ENCODE results near the gene MCM3AP. TPM values are rescaled to one million over a fixed set of nuclear protein-coding genes. Genes with fewer than 3 reads are reported as not detected.

The MCM3AP gene
- total and polyA plus RNA-seq, 9 donors: 45.4 to 71.2 (median 52.2) TPM

GRCh38 chr21:46255758-46256337 lies 29.6 kb downstream of the MCM3AP start:
- Histone ChIP-seq H3K9me3 (replicated peaks; ENCODE audit: control insufficient read depth, low read depth, low read length) (no peaks in the 10 kb centered on the region), H3K27me3 (ENCODE audit: control insufficient read depth, insufficient read depth, low read length) (no peaks in the 10 kb centered on the region), H3K4me3 (ENCODE audit: low read length) (no peak overlapping the region), H3K36me3 (ENCODE audit: control insufficient read depth, insufficient read depth, low read length) (peaks cover 80% of the 10 kb centered on the region), H3K4me1 (ENCODE audit: control insufficient read depth, insufficient read depth, low read length) (no peaks in the 10 kb centered on the region), H3K27ac (ENCODE audit: low read length) (no peak overlapping the region)
- no peak for DNase-seq
- WGBS (ENCODE audit: insufficient coverage): 93% methylated on average over 6 of the region's 6 CpGs

- Histone ChIP-seq H3K27ac (ENCODE audit: low read length) (no peak overlapping the region), H3K9me3 (replicated peaks; ENCODE audit: control insufficient read depth, low read depth, low read length) (no peaks in the 10 kb centered on the region), H3K4me3 (ENCODE audit: low read length) (no peak overlapping the region), H3K4me1 (ENCODE audit: control insufficient read depth, insufficient read depth, low read length) (no peaks in the 10 kb centered on the region), H3K36me3 (ENCODE audit: control insufficient read depth, insufficient read depth, low read length) (peaks cover 80% of the 10 kb centered on the region), H3K27me3 (ENCODE audit: control insufficient read depth, insufficient read depth, low read length) (no peaks in the 10 kb centered on the region)
- WGBS (ENCODE audit: insufficient coverage): 87% methylated on average over 11 of the region's 11 CpGs
- no peak for DNase-seq
Measured at GRCh38 chr21:46255166-46255565, 30.2 kb downstream of the MCM3AP start.

GRCh38 chr21:46254208-46254975 lies 31.0 kb downstream of the MCM3AP start:
- WGBS (ENCODE audit: insufficient coverage): 82% methylated on average over 10 of the region's 12 CpGs
- no peaks in the 10 kb centered on the region for H3K9me3 ChIP-seq (replicated peaks; ENCODE audit: control insufficient read depth, low read depth, low read length)
- no peak for DNase-seq
- H3K36me3 ChIP-seq (ENCODE audit: control insufficient read depth, insufficient read depth, low read length): peaks cover 82% of the 10 kb centered on the region
- H3K4me3 ChIP-seq (ENCODE audit: low read length): no peak overlapping the region
- no peak overlapping the region for H3K27ac ChIP-seq (ENCODE audit: low read length)
- H3K4me1 ChIP-seq (ENCODE audit: control insufficient read depth, insufficient read depth, low read length): no peaks in the 10 kb centered on the region
- no peaks in the 10 kb centered on the region for H3K27me3 ChIP-seq (ENCODE audit: control insufficient read depth, insufficient read depth, low read length)

- 63% methylated on average over 3 of the region's 8 CpGs for WGBS (ENCODE audit: insufficient coverage)
- Histone ChIP-seq H3K27ac (ENCODE audit: low read length) (no peak overlapping the region), H3K4me3 (ENCODE audit: low read length) (no peak overlapping the region), H3K4me1 (ENCODE audit: control insufficient read depth, insufficient read depth, low read length) (no peaks in the 10 kb centered on the region), H3K9me3 (replicated peaks; ENCODE audit: control insufficient read depth, low read depth, low read length) (no peaks in the 10 kb centered on the region), H3K36me3 (ENCODE audit: control insufficient read depth, insufficient read depth, low read length) (peaks cover 78% of the 10 kb centered on the region), H3K27me3 (ENCODE audit: control insufficient read depth, insufficient read depth, low read length) (no peaks in the 10 kb centered on the region)
- DNase-seq: no peak
Measured at GRCh38 chr21:46253610-46254124, 31.7 kb downstream of the MCM3AP start.

GRCh38 chr21:46252840-46253239 lies 32.6 kb downstream of the MCM3AP start:
- no peaks in the 10 kb centered on the region for H3K27me3 ChIP-seq (ENCODE audit: control insufficient read depth, insufficient read depth, low read length)
- H3K27ac ChIP-seq (ENCODE audit: low read length): no peak overlapping the region
- H3K36me3 ChIP-seq (ENCODE audit: control insufficient read depth, insufficient read depth, low read length): peaks cover 76% of the 10 kb centered on the region
- no peaks in the 10 kb centered on the region for H3K4me1 ChIP-seq (ENCODE audit: control insufficient read depth, insufficient read depth, low read length)
- no peak for DNase-seq
- WGBS (ENCODE audit: insufficient coverage): no CpG with 5 or more reads among the region's 4 CpGs
- H3K9me3 ChIP-seq (replicated peaks; ENCODE audit: control insufficient read depth, low read depth, low read length): no peaks in the 10 kb centered on the region
- H3K4me3 ChIP-seq (ENCODE audit: low read length): no peak overlapping the region

GRCh38 chr21:46250146-46250725 lies 35.2 kb downstream of the MCM3AP start:
- Histone ChIP-seq H3K36me3 (ENCODE audit: control insufficient read depth, insufficient read depth, low read length) (peaks cover 69% of the 10 kb centered on the region), H3K4me1 (ENCODE audit: control insufficient read depth, insufficient read depth, low read length) (no peaks in the 10 kb centered on the region), H3K27ac (ENCODE audit: low read length) (no peak overlapping the region), H3K27me3 (ENCODE audit: control insufficient read depth, insufficient read depth, low read length) (no peaks in the 10 kb centered on the region), H3K9me3 (replicated peaks; ENCODE audit: control insufficient read depth, low read depth, low read length) (no peaks in the 10 kb centered on the region), H3K4me3 (ENCODE audit: low read length) (no peak overlapping the region)
- DNase-seq: no peak
- 92% methylated on average over 2 of the region's 6 CpGs for WGBS (ENCODE audit: insufficient coverage)

GRCh38 chr21:46248827-46249226 lies 36.6 kb downstream of the MCM3AP start:
- WGBS (ENCODE audit: insufficient coverage): 100% methylated on average over 2 of the region's 2 CpGs
- DNase-seq: no peak
- Histone ChIP-seq H3K27me3 (ENCODE audit: control insufficient read depth, insufficient read depth, low read length) (no peaks in the 10 kb centered on the region), H3K27ac (ENCODE audit: low read length) (no peak overlapping the region), H3K4me1 (ENCODE audit: control insufficient read depth, insufficient read depth, low read length) (no peaks in the 10 kb centered on the region), H3K4me3 (ENCODE audit: low read length) (no peak overlapping the region), H3K9me3 (replicated peaks; ENCODE audit: control insufficient read depth, low read depth, low read length) (no peaks in the 10 kb centered on the region), H3K36me3 (ENCODE audit: control insufficient read depth, insufficient read depth, low read length) (peaks cover 69% of the 10 kb centered on the region)

- DNase-seq: no peak
- WGBS (ENCODE audit: insufficient coverage): no CpG with 5 or more reads among the region's 1 CpG
- Histone ChIP-seq H3K36me3 (ENCODE audit: control insufficient read depth, insufficient read depth, low read length) (peaks cover 69% of the 10 kb centered on the region), H3K27ac (ENCODE audit: low read length) (no peak overlapping the region), H3K4me1 (ENCODE audit: control insufficient read depth, insufficient read depth, low read length) (no peaks in the 10 kb centered on the region), H3K4me3 (ENCODE audit: low read length) (no peak overlapping the region), H3K9me3 (replicated peaks; ENCODE audit: control insufficient read depth, low read depth, low read length) (no peaks in the 10 kb centered on the region), H3K27me3 (ENCODE audit: control insufficient read depth, insufficient read depth, low read length) (no peaks in the 10 kb centered on the region)
Measured at GRCh38 chr21:46248422-46248782, 37.0 kb downstream of the MCM3AP start.

- H3K4me1 ChIP-seq (ENCODE audit: control insufficient read depth, insufficient read depth, low read length): no peaks in the 10 kb centered on the region
- H3K4me3 ChIP-seq (ENCODE audit: low read length): no peak overlapping the region
- peaks cover 71% of the 10 kb centered on the region for H3K36me3 ChIP-seq (ENCODE audit: control insufficient read depth, insufficient read depth, low read length)
- H3K9me3 ChIP-seq (replicated peaks; ENCODE audit: control insufficient read depth, low read depth, low read length): no peaks in the 10 kb centered on the region
- no peak overlapping the region for H3K27ac ChIP-seq (ENCODE audit: low read length)
- no peak for DNase-seq
- 100% methylated on average over 3 of the region's 3 CpGs for WGBS (ENCODE audit: insufficient coverage)
- no peaks in the 10 kb centered on the region for H3K27me3 ChIP-seq (ENCODE audit: control insufficient read depth, insufficient read depth, low read length)
Measured at GRCh38 chr21:46247699-46248421, 37.6 kb downstream of the MCM3AP start.

- Histone ChIP-seq H3K9me3 (replicated peaks; ENCODE audit: control insufficient read depth, low read depth, low read length) (no peaks in the 10 kb centered on the region), H3K27me3 (ENCODE audit: control insufficient read depth, insufficient read depth, low read length) (no peaks in the 10 kb centered on the region), H3K4me3 (ENCODE audit: low read length) (no peak overlapping the region), H3K27ac (ENCODE audit: low read length) (no peak overlapping the region), H3K36me3 (ENCODE audit: control insufficient read depth, insufficient read depth, low read length) (peaks cover 71% of the 10 kb centered on the region), H3K4me1 (ENCODE audit: control insufficient read depth, insufficient read depth, low read length) (no peaks in the 10 kb centered on the region)
- 93% methylated on average over 6 of the region's 6 CpGs for WGBS (ENCODE audit: insufficient coverage)
- DNase-seq: no peak
Measured at GRCh38 chr21:46246345-46246744, 39.1 kb downstream of the MCM3AP start.
